ENCODE data around the gene CDKN2D. TPM values are rescaled to one million over a fixed set of nuclear protein-coding genes. Genes with fewer than 3 reads are reported as not detected.

CDKN2D gene
- total RNA-seq, 2 experiments from 2014 or later = 22.4 to 26.6 TPM

Small RNA genes within 50 kb of the gene (microRNA-seq; reads per million reads assigned to microRNA genes)
- gene MIR1238 (ENCODE audit: borderline replicate concordance) = not detected

Small RNA genes within 50 kb of the gene (small RNA-seq; reads per million reads assigned to genes)
- gene MIR1238 (not detected), gene RNU7-140P (not detected)

Other genes starting within 250 kb of the CDKN2D start
- gene RAVER1, start 235.4 kb downstream of the CDKN2D start, total RNA-seq (2014; rRNA removed; shearing (Covaris generic)) = 21.6 and 35.7 TPM in 2 replicates
- 90.7 and 95.8 TPM in 2 replicates for gene RAVER1, start 235.4 kb downstream of the CDKN2D start, total RNA-seq (2022)
- gene ICAM3, start 229.4 kb downstream of the CDKN2D start, total RNA-seq (2014; rRNA removed; shearing (Covaris generic)) = 63.7 and 66.0 TPM in 2 replicates
- 76.4 and 82.0 TPM in 2 replicates for gene ICAM3, start 229.4 kb downstream of the CDKN2D start, total RNA-seq (2022)
- gene TYK2, start 188.4 kb downstream of the CDKN2D start, total RNA-seq (2014; rRNA removed; shearing (Covaris generic)) = 151 and 185 TPM in 2 replicates
- gene TYK2, start 188.4 kb downstream of the CDKN2D start, total RNA-seq (2022) = 214 and 216 TPM in 2 replicates
- 332 and 345 TPM in 2 replicates for gene CDC37, start 165.4 kb downstream of the CDKN2D start, total RNA-seq (2014; rRNA removed; shearing (Covaris generic))
- gene CDC37, start 165.4 kb downstream of the CDKN2D start, total RNA-seq (2022) = 269 and 271 TPM in 2 replicates
- 9.4 and 16.4 TPM in 2 replicates for gene PDE4A, start 148.4 kb downstream of the CDKN2D start, total RNA-seq (2014; rRNA removed; shearing (Covaris generic))
- 42.4 and 45.1 TPM in 2 replicates for gene PDE4A, start 148.4 kb downstream of the CDKN2D start, total RNA-seq (2022)
- 65.9 and 68.9 TPM in 2 replicates for gene KEAP1, start 65.6 kb downstream of the CDKN2D start, total RNA-seq (2014; rRNA removed; shearing (Covaris generic))
- gene KEAP1, start 65.6 kb downstream of the CDKN2D start, total RNA-seq (2022) = 64.9 and 93.5 TPM in 2 replicates
- not detected in 2 replicates for gene S1PR5, start 51.5 kb downstream of the CDKN2D start, total RNA-seq (2014; rRNA removed; shearing (Covaris generic))
- not detected in 2 replicates for gene S1PR5, start 51.5 kb downstream of the CDKN2D start, total RNA-seq (2022)
- gene ATG4D, start 25.1 kb downstream of the CDKN2D start, total RNA-seq (2014; rRNA removed; shearing (Covaris generic)) = 21.1 and 29.6 TPM in 2 replicates
- gene ATG4D, start 25.1 kb downstream of the CDKN2D start, total RNA-seq (2022) = 46.8 and 48.2 TPM in 2 replicates
- gene KRI1, start 3.0 kb downstream of the CDKN2D start, total RNA-seq (2014; rRNA removed; shearing (Covaris generic)) = 44.9 and 53.6 TPM in 2 replicates
- 57.0 and 58.4 TPM in 2 replicates for gene KRI1, start 3.0 kb downstream of the CDKN2D start, total RNA-seq (2022)
- 0.44 TPM in 1 of 2 replicates, not detected in the other for gene AP1M2, start 18.3 kb upstream of the CDKN2D start, total RNA-seq (2014; rRNA removed; shearing (Covaris generic))
- gene AP1M2, start 18.3 kb upstream of the CDKN2D start, total RNA-seq (2022) = not detected in 2 replicates
- gene SLC44A2, start 56.6 kb upstream of the CDKN2D start, total RNA-seq (2014; rRNA removed; shearing (Covaris generic)) = 104 and 115 TPM in 2 replicates
- gene SLC44A2, start 56.6 kb upstream of the CDKN2D start, total RNA-seq (2022) = 197 and 248 TPM in 2 replicates
- 308 and 347 TPM in 2 replicates for gene ILF3, start 85.4 kb upstream of the CDKN2D start, total RNA-seq (2014; rRNA removed; shearing (Covaris generic))
- 553 and 569 TPM in 2 replicates for gene ILF3, start 85.4 kb upstream of the CDKN2D start, total RNA-seq (2022)
- gene QTRT1, start 132.5 kb upstream of the CDKN2D start, total RNA-seq (2014; rRNA removed; shearing (Covaris generic)) = 30.8 and 39.8 TPM in 2 replicates
- gene QTRT1, start 132.5 kb upstream of the CDKN2D start, total RNA-seq (2022) = 42.5 and 59.7 TPM in 2 replicates
- gene DNM2, start 149.1 kb upstream of the CDKN2D start, total RNA-seq (2014; rRNA removed; shearing (Covaris generic)) = 108 and 139 TPM in 2 replicates
- 165 and 180 TPM in 2 replicates for gene DNM2, start 149.1 kb upstream of the CDKN2D start, total RNA-seq (2022)